WTC11 (cell line): ENCODE measurements around the gene ANKMY1. TPM values are rescaled to one million over a fixed set of nuclear protein-coding genes. Genes with fewer than 3 reads are reported as not detected.

ENCODE experiments used
- ATAC-seq: fragments of 200-7000 bp; cut with Tn5 transposase; 2 replicates; pipeline ENCODE4 v1.10.0; 2021; ENCODE audit warnings: mild to moderate bottlenecking, moderate library complexity
- CTCF ChIA-PET: fragments of 300-600 bp; sonication (Branson Sonifier 250); formaldehyde crosslinking; loops from one replicate; lab custom pipeline; 2021; ENCODE audit warnings: antibody characterized with exemption; lab: Charles Lee
- POLR2A ChIA-PET: fragments of 350-600 bp; sonication (Branson Sonifier 250); formaldehyde crosslinking; loops from one replicate; lab custom pipeline; 2021; ENCODE audit warnings: antibody characterized with exemption; lab: Charles Lee
- DNase-seq: peaks from one replicate; pipeline ENCODE4 v3.0.0; 2021; ENCODE audit warnings: low spot score
- H3K27ac Mint-ChIP-seq: 2 replicates; pipeline ENCODE4 v1.8.0; 2021; ENCODE audit warnings: mixed read lengths
- H3K27me3 Mint-ChIP-seq: 2 replicates; pipeline ENCODE4 v1.8.0; 2021; ENCODE audit warnings: low read depth, mild to moderate bottlenecking, moderate library complexity, mixed read lengths
- H3K36me3 Mint-ChIP-seq: 2 replicates; pipeline ENCODE4 v1.8.0; 2021; ENCODE audit warnings: mixed read lengths
- H3K4me1 Mint-ChIP-seq: 2 replicates; pipeline ENCODE4 v1.8.0; 2022; ENCODE audit warnings: mixed read lengths
- H3K4me3 Mint-ChIP-seq: 2 replicates; pipeline ENCODE4 v1.8.0; 2021; ENCODE audit warnings: mild to moderate bottlenecking, moderate library complexity, mixed read lengths
- H3K9me3 Mint-ChIP-seq: 2 replicates; pipeline ENCODE4 v1.8.0; 2021; ENCODE audit warnings: mixed read lengths
- CBFB ChIP-seq: sonication (generic); formaldehyde crosslinking; IDR thresholded peaks from 2 replicates; pipeline ENCODE4 v1.8.1; 2022; ENCODE audit warnings: mild to moderate bottlenecking, low read depth, missing genetic modification reagents
- ESRRA ChIP-seq: sonication (generic); formaldehyde crosslinking; IDR thresholded peaks from 2 replicates; pipeline ENCODE4 v1.8.1; 2022; ENCODE audit warnings: mild to moderate bottlenecking, missing genetic modification reagents, borderline replicate concordance
- ETV6 ChIP-seq: sonication (generic); formaldehyde crosslinking; IDR thresholded peaks from 2 replicates; pipeline ENCODE4 v1.8.1; 2022; ENCODE audit warnings: mild to moderate bottlenecking, missing genetic modification reagents
- JAZF1 ChIP-seq: fragments of 250-450 bp; sonication (Bioruptor Pico); IDR thresholded peaks from 2 replicates; pipeline ENCODE4 v1.9.0; 2021; ENCODE audit warnings: moderate library complexity, mild to moderate bottlenecking, inconsistent platforms
- MYBL2 ChIP-seq: sonication (generic); formaldehyde crosslinking; IDR thresholded peaks from 2 replicates; pipeline ENCODE4 v1.8.1; 2023; ENCODE audit warnings: mild to moderate bottlenecking, moderate library complexity, missing genetic modification reagents
- NR2C2 ChIP-seq: sonication (generic); formaldehyde crosslinking; IDR thresholded peaks from 2 replicates; pipeline ENCODE4 v1.8.0; 2022; ENCODE audit warnings: mild to moderate bottlenecking, missing genetic modification reagents
- PRDM15 ChIP-seq: sonication (generic); formaldehyde crosslinking; IDR thresholded peaks from 2 replicates; pipeline ENCODE4 v1.8.0; 2022; ENCODE audit warnings: missing genetic modification reagents
- PRRX2 ChIP-seq: fragments of 250-450 bp; sonication (Bioruptor Pico); IDR thresholded peaks from 2 replicates; pipeline ENCODE4 v1.8.0; 2021; ENCODE audit warnings: mild to moderate bottlenecking
- SMAD4 ChIP-seq: sonication (generic); formaldehyde crosslinking; IDR thresholded peaks from 2 replicates; pipeline ENCODE4 v1.8.0; 2022; ENCODE audit warnings: mild to moderate bottlenecking, missing genetic modification reagents
- SP1 ChIP-seq: sonication (generic); formaldehyde crosslinking; conservative IDR thresholded peaks from 2 replicates; pipeline ENCODE4 v1.8.1; 2022; ENCODE audit warnings: missing genetic modification reagents
- USF1 ChIP-seq: sonication (generic); formaldehyde crosslinking; IDR thresholded peaks from 2 replicates; pipeline ENCODE4 v1.8.0; 2022; ENCODE audit warnings: mild to moderate bottlenecking, missing genetic modification reagents
- USF2 ChIP-seq: sonication (generic); formaldehyde crosslinking; IDR thresholded peaks from 2 replicates; pipeline ENCODE4 v1.8.1; 2023; ENCODE audit warnings: mild to moderate bottlenecking, missing genetic modification reagents, moderate library complexity
- ZBTB43 ChIP-seq: sonication (generic); formaldehyde crosslinking; IDR thresholded peaks from 2 replicates; pipeline ENCODE4 v1.8.1; 2023; ENCODE audit warnings: mild to moderate bottlenecking, missing genetic modification reagents
- ZNF281 ChIP-seq: sonication (generic); formaldehyde crosslinking; IDR thresholded peaks from 2 replicates; pipeline ENCODE4 v1.8.0; 2023; ENCODE audit warnings: mild to moderate bottlenecking, missing genetic modification reagents
- total RNA-seq: library from RNA; stranded (reverse); gene quantifications from 3 replicates; pipeline ENCODE4 v1.2.3, GENCODE V29; 2021
- TF ChIP-seq, protein P1 (sequence below): fragments of 250-450 bp; sonication (Bioruptor Pico); IDR thresholded peaks from 2 replicates; pipeline ENCODE4 v2.1.2; 2022; ENCODE audit warnings: mild to moderate bottlenecking, moderate library complexity
- TF ChIP-seq, protein P2 (sequence below): fragments of 250-450 bp; sonication (Bioruptor Pico); IDR thresholded peaks from 2 replicates; pipeline ENCODE4 v1.9.0; 2021; ENCODE audit warnings: mild to moderate bottlenecking

ANKMY1 gene
- total RNA-seq, 1 experiment from 2014 or later = 4.6 TPM

DNA sequence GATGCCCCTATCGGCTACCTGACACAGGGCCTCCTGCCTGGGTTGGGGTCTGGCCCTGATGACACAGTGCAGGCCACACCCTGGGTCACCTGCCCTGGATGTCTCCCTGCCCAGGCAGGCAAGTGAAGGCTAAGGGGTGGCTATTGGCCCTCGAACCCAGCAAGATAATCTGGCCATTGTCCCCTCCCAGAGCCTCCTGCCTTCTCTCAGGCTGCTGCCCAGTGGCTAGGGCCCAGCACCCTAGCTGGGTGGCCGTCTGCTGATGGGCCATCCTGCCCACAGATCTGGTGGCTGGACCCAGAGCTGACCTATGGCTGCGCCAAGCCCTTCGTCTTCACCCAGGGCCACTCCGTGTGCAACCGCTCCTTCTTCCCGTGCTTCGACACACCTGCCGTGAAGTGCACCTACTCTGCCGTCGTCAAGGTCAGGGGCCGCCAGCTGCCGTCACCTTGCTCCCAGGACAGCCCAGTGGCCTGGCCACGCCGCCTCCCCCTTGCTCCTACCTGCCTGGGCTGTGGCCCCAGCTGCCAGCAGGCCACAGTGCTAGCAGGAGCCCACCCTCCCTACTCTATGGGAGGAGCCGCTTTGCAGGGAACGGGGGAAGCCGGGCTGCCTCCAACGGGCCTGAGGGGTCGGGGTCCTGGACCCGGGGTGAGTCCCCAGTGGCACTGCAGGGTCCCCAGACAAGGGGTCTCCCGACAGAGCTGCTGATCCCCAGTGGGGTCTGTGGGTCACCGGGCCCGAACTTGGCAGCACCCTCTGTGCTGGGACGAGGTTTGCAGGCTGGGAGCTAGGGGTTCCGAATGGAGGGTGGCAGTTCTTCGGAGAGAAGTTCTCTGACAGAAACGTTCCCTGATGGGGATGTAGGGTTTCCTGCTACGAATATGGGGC, 14.6 kb upstream of the ANKMY1 start (continued):
- TF ChIP-seq ZBTB43 (no peak), SMAD4 (CRISPR knock-in tag) (no peak), ZNF281 (CRISPR knock-in tag) (no peak), USF2 (CRISPR knock-in tag) (no peak), CBFB (CRISPR knock-in tag) (no peak), USF1 (CRISPR knock-in tag) (no peak), MYBL2 (no peak), NR2C2 (no peak), JAZF1 (no peak)
- TF ChIP-seq, protein P1, sequence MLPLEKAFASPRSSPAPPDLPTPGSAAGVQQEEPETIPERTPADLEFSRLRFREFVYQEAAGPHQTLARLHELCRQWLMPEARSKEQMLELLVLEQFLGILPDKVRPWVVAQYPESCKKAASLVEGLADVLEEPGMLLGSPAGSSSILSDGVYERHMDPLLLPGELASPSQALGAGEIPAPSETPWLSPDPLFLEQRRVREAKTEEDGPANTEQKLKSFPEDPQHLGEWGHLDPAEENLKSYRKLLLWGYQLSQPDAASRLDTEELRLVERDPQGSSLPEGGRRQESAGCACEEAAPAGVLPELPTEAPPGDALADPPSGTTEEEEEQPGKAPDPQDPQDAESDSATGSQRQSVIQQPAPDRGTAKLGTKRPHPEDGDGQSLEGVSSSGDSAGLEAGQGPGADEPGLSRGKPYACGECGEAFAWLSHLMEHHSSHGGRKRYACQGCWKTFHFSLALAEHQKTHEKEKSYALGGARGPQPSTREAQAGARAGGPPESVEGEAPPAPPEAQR (CRISPR knock-in tag) = no peak
- TF ChIP-seq, protein P2, sequence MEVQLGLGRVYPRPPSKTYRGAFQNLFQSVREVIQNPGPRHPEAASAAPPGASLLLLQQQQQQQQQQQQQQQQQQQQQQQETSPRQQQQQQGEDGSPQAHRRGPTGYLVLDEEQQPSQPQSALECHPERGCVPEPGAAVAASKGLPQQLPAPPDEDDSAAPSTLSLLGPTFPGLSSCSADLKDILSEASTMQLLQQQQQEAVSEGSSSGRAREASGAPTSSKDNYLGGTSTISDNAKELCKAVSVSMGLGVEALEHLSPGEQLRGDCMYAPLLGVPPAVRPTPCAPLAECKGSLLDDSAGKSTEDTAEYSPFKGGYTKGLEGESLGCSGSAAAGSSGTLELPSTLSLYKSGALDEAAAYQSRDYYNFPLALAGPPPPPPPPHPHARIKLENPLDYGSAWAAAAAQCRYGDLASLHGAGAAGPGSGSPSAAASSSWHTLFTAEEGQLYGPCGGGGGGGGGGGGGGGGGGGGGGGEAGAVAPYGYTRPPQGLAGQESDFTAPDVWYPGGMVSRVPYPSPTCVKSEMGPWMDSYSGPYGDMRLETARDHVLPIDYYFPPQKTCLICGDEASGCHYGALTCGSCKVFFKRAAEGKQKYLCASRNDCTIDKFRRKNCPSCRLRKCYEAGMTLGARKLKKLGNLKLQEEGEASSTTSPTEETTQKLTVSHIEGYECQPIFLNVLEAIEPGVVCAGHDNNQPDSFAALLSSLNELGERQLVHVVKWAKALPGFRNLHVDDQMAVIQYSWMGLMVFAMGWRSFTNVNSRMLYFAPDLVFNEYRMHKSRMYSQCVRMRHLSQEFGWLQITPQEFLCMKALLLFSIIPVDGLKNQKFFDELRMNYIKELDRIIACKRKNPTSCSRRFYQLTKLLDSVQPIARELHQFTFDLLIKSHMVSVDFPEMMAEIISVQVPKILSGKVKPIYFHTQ (CRISPR knock-in tag) = no peak

DNA sequence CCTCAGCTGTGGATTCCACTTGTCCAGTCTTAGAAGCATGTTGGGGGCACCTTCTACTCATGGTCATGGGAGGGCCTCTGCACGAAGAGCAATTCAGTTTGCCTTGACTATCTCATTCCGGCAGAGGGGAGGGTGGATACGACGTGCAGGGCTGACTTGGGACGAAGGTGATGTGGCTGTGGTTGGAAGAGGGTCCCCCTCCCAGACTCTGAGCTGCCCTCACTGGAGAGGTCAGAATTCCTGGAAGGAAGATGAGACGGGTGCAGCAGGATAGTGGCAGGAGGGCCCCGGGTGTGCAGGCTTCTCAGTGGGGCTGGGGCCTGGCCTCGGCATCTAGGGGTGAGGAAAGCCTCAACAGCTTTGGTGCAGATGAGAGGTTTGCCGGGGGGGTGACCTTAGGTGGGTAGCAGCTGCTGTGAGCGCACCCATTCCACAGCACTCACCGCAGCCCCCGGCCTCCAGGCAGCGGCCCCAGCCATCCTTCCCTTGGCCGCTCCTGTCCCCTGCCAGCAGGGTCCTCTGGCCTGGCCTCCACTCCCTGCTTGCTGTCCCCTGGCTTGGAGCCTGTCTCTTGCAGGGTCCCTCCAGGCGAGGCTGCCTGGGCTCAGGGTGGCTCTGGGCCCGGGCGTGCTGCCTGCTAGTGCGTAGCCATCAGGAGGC, 13.7 kb upstream of the ANKMY1 start:
- H3K27me3 Mint-ChIP-seq = peaks cover 28% of the 10 kb centered on the region
- TF ChIP-seq PRDM15 (CRISPR knock-in tag) = no peak
- TF ChIP-seq SP1 (CRISPR knock-in tag) = no peak
- no peak for TF ChIP-seq ESRRA (CRISPR knock-in tag)
- TF ChIP-seq CBFB (CRISPR knock-in tag) = no peak
- no peak for TF ChIP-seq PRRX2
- TF ChIP-seq ETV6 (CRISPR knock-in tag) = no peak

More for the DNA sequence above, 13.7 kb upstream of the ANKMY1 start:
- H3K27ac Mint-ChIP-seq = no peak overlapping the region
- DNase-seq = peak; percentile 6
- ChIA-PET POLR2A (no interaction called here), CTCF (interaction anchor here (1.0 kb wide), 1 partner anchor 8 kb away, joined by 3 read pairs; no protein-coding TSS in a partner anchor)
- H3K36me3 Mint-ChIP-seq = no peaks in the 10 kb centered on the region
- no peaks in the 10 kb centered on the region for H3K9me3 Mint-ChIP-seq
- no peak overlapping the region for H3K4me3 Mint-ChIP-seq
- ATAC-seq = no peak
- peaks cover 11% of the 10 kb centered on the region for H3K4me1 Mint-ChIP-seq
